WTC11 (cell line): ENCODE measurements around the gene GUF1. TPM values are rescaled to one million over a fixed set of nuclear protein-coding genes. Genes with fewer than 3 reads are reported as not detected.

Experiments
- ATAC-seq: fragments of 200-7000 bp; cut with Tn5 transposase; 2 replicates; pipeline ENCODE4 v1.10.0; 2021; ENCODE audit warnings: mild to moderate bottlenecking, moderate library complexity
- CTCF ChIA-PET: fragments of 300-600 bp; sonication (Branson Sonifier 250); formaldehyde crosslinking; loops from one replicate; lab custom pipeline; 2021; ENCODE audit warnings: antibody characterized with exemption; lab: Charles Lee
- POLR2A ChIA-PET: fragments of 350-600 bp; sonication (Branson Sonifier 250); formaldehyde crosslinking; loops from one replicate; lab custom pipeline; 2021; ENCODE audit warnings: antibody characterized with exemption; lab: Charles Lee
- DNase-seq: peaks from one replicate; pipeline ENCODE4 v3.0.0; 2021; ENCODE audit warnings: low spot score
- H3K27ac Mint-ChIP-seq: 2 replicates; pipeline ENCODE4 v1.8.0; 2021; ENCODE audit warnings: mixed read lengths
- H3K27me3 Mint-ChIP-seq: 2 replicates; pipeline ENCODE4 v1.8.0; 2021; ENCODE audit warnings: low read depth, mild to moderate bottlenecking, moderate library complexity, mixed read lengths
- H3K36me3 Mint-ChIP-seq: 2 replicates; pipeline ENCODE4 v1.8.0; 2021; ENCODE audit warnings: mixed read lengths
- H3K4me1 Mint-ChIP-seq: 2 replicates; pipeline ENCODE4 v1.8.0; 2022; ENCODE audit warnings: mixed read lengths
- H3K4me3 Mint-ChIP-seq: 2 replicates; pipeline ENCODE4 v1.8.0; 2021; ENCODE audit warnings: mild to moderate bottlenecking, moderate library complexity, mixed read lengths
- H3K9me3 Mint-ChIP-seq: 2 replicates; pipeline ENCODE4 v1.8.0; 2021; ENCODE audit warnings: mixed read lengths
- EMX1 ChIP-seq: fragments of 250-450 bp; sonication (Bioruptor Pico); IDR thresholded peaks from 2 replicates; pipeline ENCODE4 v1.8.0; 2021; ENCODE audit warnings: mild to moderate bottlenecking
- ETV6 ChIP-seq: sonication (generic); formaldehyde crosslinking; IDR thresholded peaks from 2 replicates; pipeline ENCODE4 v1.8.1; 2022; ENCODE audit warnings: mild to moderate bottlenecking, missing genetic modification reagents
- GRHL2 ChIP-seq: fragments of 250-450 bp; sonication (Bioruptor Pico); IDR thresholded peaks from 2 replicates; pipeline ENCODE4 v1.8.0; 2022; ENCODE audit warnings: mild to moderate bottlenecking, moderate library complexity; ENCODE audit not compliant: insufficient replicate concordance, severe bottlenecking
- IRF2 ChIP-seq: sonication (generic); formaldehyde crosslinking; IDR thresholded peaks from 2 replicates; pipeline ENCODE4 v1.8.0; 2022; ENCODE audit warnings: low read depth, missing genetic modification reagents, borderline replicate concordance
- MXD4 ChIP-seq: fragments of 250-450 bp; sonication (Bioruptor Pico); IDR thresholded peaks from 2 replicates; pipeline ENCODE4 v1.8.0; 2021; ENCODE audit warnings: mild to moderate bottlenecking, moderate library complexity, borderline replicate concordance
- OVOL2 ChIP-seq: fragments of 250-450 bp; sonication (Bioruptor Pico); IDR thresholded peaks from 2 replicates; pipeline ENCODE4 v1.9.0; 2021; ENCODE audit warnings: mild to moderate bottlenecking, borderline replicate concordance
- SMAD3 ChIP-seq: sonication (generic); formaldehyde crosslinking; IDR thresholded peaks from 2 replicates; pipeline ENCODE4 v1.8.0; 2022; ENCODE audit warnings: missing genetic modification reagents, mild to moderate bottlenecking, borderline replicate concordance
- TEAD1 ChIP-seq: sonication (generic); formaldehyde crosslinking; IDR thresholded peaks from 2 replicates; pipeline ENCODE4 v1.8.0; 2022; ENCODE audit warnings: mild to moderate bottlenecking, missing genetic modification reagents
- ZNF138 ChIP-seq: sonication (generic); formaldehyde crosslinking; conservative IDR thresholded peaks from 2 replicates; pipeline ENCODE4 v1.8.1; 2022; ENCODE audit warnings: mild to moderate bottlenecking, moderate library complexity, missing genetic modification reagents
- total RNA-seq: library from RNA; stranded (reverse); gene quantifications from 3 replicates; pipeline ENCODE4 v1.2.3, GENCODE V29; 2021
- TF ChIP-seq, protein P1 (sequence below): sonication (generic); formaldehyde crosslinking; IDR thresholded peaks from 2 replicates; pipeline ENCODE4 v1.8.0; 2022; ENCODE audit warnings: mild to moderate bottlenecking, missing genetic modification reagents
- TF ChIP-seq, protein P2 (sequence below): sonication (generic); formaldehyde crosslinking; IDR thresholded peaks from 2 replicates; pipeline ENCODE4 v1.8.0; 2022; ENCODE audit warnings: mild to moderate bottlenecking, missing genetic modification reagents
- TF ChIP-seq, protein P3 (sequence below): sonication (generic); formaldehyde crosslinking; conservative IDR thresholded peaks from 2 replicates; pipeline ENCODE4 v1.8.1; 2022; ENCODE audit warnings: mild to moderate bottlenecking, missing genetic modification reagents
- TF ChIP-seq, protein P4 (sequence below): sonication (generic); formaldehyde crosslinking; IDR thresholded peaks from 2 replicates; pipeline ENCODE4 v1.8.0; 2022; ENCODE audit warnings: missing genetic modification reagents
- TF ChIP-seq, protein P5 (sequence below): sonication (generic); formaldehyde crosslinking; IDR thresholded peaks from 2 replicates; pipeline ENCODE4 v1.8.1; 2022; ENCODE audit warnings: low read depth, mild to moderate bottlenecking, moderate library complexity, missing genetic modification reagents, borderline replicate concordance
- TF ChIP-seq, protein P6 (sequence below): sonication (generic); formaldehyde crosslinking; IDR thresholded peaks from 2 replicates; pipeline ENCODE4 v1.8.1; 2023; ENCODE audit warnings: mild to moderate bottlenecking, missing genetic modification reagents, borderline replicate concordance

The GUF1 gene
- total RNA-seq, 1 experiment from 2014 or later: 37.6 TPM

DNA sequence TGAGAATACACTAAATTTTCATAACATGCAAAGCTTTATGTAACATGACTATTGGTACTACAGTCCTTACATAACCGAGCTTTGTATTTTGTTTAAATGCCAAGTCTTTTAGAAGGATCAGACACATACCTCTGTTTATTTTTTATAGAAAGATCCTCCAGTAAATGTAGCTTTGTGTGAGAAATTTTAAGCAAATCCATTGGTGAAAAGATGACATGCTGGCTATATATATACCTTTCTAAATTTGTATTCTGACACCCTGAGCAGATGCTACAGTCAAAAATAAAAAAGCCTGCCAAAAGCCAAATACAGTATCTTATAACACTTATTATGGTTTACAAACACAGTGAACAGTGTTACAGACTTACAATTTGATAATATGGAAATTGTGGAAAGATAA is 26.8 kb upstream of the GUF1 start, which contains the start of gene YIPF7:
TSS of gene YIPF7 (minus strand) at position 201 of the 400 bp plus-strand sequence. CDS start 1,525 bp downstream, outside the sequence.
- POLR2A ChIA-PET: no interaction called here
- Mint-ChIP-seq H3K36me3 (no peaks in the 10 kb centered on the region), H3K4me1 (no peaks in the 10 kb centered on the region), H3K27me3 (no peaks in the 10 kb centered on the region), H3K4me3 (no peak within 1 kb of the TSS), H3K9me3 (no peaks in the 10 kb centered on the region), H3K27ac (no peak within 1 kb of the TSS)
- DNase-seq (no peak), ATAC-seq (no peak)
- CTCF ChIA-PET: no interaction called here
- TF ChIP-seq MXD4 (CRISPR knock-in tag): no peak
- no peak for TF ChIP-seq EMX1 (CRISPR knock-in tag)
- TF ChIP-seq OVOL2 (CRISPR knock-in tag): no peak
- TF ChIP-seq, protein P1, sequence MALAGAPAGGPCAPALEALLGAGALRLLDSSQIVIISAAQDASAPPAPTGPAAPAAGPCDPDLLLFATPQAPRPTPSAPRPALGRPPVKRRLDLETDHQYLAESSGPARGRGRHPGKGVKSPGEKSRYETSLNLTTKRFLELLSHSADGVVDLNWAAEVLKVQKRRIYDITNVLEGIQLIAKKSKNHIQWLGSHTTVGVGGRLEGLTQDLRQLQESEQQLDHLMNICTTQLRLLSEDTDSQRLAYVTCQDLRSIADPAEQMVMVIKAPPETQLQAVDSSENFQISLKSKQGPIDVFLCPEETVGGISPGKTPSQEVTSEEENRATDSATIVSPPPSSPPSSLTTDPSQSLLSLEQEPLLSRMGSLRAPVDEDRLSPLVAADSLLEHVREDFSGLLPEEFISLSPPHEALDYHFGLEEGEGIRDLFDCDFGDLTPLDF: no peak
- no peak for TF ChIP-seq IRF2 (CRISPR knock-in tag)
- TF ChIP-seq ETV6 (CRISPR knock-in tag): no peak
- TF ChIP-seq, protein P2, sequence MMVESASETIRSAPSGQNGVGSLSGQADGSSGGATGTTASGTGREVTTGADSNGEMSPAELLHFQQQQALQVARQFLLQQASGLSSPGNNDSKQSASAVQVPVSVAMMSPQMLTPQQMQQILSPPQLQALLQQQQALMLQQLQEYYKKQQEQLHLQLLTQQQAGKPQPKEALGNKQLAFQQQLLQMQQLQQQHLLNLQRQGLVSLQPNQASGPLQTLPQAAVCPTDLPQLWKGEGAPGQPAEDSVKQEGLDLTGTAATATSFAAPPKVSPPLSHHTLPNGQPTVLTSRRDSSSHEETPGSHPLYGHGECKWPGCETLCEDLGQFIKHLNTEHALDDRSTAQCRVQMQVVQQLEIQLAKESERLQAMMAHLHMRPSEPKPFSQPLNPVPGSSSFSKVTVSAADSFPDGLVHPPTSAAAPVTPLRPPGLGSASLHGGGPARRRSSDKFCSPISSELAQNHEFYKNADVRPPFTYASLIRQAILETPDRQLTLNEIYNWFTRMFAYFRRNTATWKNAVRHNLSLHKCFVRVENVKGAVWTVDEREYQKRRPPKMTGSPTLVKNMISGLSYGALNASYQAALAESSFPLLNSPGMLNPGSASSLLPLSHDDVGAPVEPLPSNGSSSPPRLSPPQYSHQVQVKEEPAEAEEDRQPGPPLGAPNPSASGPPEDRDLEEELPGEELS (CRISPR knock-in tag): no peak
- TF ChIP-seq, protein P3, sequence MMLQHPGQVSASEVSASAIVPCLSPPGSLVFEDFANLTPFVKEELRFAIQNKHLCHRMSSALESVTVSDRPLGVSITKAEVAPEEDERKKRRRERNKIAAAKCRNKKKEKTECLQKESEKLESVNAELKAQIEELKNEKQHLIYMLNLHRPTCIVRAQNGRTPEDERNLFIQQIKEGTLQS: no peak
- no peak for TF ChIP-seq GRHL2 (CRISPR knock-in tag)
- TF ChIP-seq ZNF138 (CRISPR knock-in tag): no peak

DNA sequence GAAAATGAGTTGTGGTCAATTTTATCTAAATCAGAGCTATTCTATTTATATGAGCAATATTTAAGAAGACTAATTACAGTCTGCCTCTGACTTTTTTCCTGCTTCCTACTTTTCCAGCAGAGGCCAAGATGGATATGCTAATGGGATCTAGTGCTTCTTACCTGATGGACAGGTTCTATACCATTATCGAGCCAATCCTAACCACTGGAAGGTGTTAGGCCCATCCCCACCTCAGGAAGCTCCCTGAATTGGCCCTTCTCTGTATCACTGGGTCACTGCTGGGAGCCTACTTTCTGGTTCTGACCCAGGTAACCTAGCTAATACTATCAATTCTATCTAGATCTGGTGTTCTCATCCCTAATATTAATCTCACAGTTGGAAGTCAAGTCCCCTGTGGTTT is 26.2 kb upstream of the GUF1 start:
- peak; percentile 87 for ATAC-seq
- no peaks in the 10 kb centered on the region for H3K36me3 Mint-ChIP-seq
- no peak overlapping the region for H3K27ac Mint-ChIP-seq
- DNase-seq: no peak
- ChIA-PET POLR2A (no interaction called here), CTCF (no interaction called here)
- no peak overlapping the region for H3K4me3 Mint-ChIP-seq
- H3K4me1 Mint-ChIP-seq: no peaks in the 10 kb centered on the region
- TF ChIP-seq, protein P4, sequence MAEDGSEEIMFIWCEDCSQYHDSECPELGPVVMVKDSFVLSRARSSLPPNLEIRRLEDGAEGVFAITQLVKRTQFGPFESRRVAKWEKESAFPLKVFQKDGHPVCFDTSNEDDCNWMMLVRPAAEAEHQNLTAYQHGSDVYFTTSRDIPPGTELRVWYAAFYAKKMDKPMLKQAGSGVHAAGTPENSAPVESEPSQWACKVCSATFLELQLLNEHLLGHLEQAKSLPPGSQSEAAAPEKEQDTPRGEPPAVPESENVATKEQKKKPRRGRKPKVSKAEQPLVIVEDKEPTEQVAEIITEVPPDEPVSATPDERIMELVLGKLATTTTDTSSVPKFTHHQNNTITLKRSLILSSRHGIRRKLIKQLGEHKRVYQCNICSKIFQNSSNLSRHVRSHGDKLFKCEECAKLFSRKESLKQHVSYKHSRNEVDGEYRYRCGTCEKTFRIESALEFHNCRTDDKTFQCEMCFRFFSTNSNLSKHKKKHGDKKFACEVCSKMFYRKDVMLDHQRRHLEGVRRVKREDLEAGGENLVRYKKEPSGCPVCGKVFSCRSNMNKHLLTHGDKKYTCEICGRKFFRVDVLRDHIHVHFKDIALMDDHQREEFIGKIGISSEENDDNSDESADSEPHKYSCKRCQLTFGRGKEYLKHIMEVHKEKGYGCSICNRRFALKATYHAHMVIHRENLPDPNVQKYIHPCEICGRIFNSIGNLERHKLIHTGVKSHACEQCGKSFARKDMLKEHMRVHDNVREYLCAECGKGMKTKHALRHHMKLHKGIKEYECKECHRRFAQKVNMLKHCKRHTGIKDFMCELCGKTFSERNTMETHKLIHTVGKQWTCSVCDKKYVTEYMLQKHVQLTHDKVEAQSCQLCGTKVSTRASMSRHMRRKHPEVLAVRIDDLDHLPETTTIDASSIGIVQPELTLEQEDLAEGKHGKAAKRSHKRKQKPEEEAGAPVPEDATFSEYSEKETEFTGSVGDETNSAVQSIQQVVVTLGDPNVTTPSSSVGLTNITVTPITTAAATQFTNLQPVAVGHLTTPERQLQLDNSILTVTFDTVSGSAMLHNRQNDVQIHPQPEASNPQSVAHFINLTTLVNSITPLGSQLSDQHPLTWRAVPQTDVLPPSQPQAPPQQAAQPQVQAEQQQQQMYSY (CRISPR knock-in tag): no peak
- TF ChIP-seq TEAD1 (no peak), OVOL2 (CRISPR knock-in tag) (no peak), SMAD3 (CRISPR knock-in tag) (no peak)
- TF ChIP-seq, protein P5, sequence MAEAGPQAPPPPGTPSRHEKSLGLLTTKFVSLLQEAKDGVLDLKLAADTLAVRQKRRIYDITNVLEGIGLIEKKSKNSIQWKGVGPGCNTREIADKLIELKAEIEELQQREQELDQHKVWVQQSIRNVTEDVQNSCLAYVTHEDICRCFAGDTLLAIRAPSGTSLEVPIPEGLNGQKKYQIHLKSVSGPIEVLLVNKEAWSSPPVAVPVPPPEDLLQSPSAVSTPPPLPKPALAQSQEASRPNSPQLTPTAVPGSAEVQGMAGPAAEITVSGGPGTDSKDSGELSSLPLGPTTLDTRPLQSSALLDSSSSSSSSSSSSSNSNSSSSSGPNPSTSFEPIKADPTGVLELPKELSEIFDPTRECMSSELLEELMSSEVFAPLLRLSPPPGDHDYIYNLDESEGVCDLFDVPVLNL (CRISPR knock-in tag): no peak
- H3K9me3 Mint-ChIP-seq: no peaks in the 10 kb centered on the region
- no peaks in the 10 kb centered on the region for H3K27me3 Mint-ChIP-seq

DNA sequence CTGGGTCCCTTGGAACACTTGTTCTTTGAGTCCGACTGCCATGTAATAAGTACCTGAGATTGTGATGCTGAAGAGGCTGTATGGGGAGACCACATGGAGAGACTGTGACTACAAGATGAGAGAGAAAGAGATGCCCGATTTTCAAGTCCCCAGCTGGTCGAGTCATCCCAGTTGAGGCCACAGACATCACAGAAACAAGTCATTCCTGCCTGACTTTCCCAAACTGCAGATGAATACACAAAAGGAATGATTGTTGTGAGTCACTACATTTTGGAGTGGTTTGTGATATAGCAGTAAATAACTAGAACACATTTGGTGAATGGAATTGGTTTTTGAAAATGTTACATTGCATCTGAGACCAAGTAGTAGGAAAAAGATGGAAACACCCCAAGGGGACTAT is 17.8 kb upstream of the GUF1 start:
- ChIA-PET POLR2A (no interaction called here), CTCF (no interaction called here)
- no peak for ATAC-seq

More for the DNA sequence above, 17.8 kb upstream of the GUF1 start:
- TF ChIP-seq, protein P6, sequence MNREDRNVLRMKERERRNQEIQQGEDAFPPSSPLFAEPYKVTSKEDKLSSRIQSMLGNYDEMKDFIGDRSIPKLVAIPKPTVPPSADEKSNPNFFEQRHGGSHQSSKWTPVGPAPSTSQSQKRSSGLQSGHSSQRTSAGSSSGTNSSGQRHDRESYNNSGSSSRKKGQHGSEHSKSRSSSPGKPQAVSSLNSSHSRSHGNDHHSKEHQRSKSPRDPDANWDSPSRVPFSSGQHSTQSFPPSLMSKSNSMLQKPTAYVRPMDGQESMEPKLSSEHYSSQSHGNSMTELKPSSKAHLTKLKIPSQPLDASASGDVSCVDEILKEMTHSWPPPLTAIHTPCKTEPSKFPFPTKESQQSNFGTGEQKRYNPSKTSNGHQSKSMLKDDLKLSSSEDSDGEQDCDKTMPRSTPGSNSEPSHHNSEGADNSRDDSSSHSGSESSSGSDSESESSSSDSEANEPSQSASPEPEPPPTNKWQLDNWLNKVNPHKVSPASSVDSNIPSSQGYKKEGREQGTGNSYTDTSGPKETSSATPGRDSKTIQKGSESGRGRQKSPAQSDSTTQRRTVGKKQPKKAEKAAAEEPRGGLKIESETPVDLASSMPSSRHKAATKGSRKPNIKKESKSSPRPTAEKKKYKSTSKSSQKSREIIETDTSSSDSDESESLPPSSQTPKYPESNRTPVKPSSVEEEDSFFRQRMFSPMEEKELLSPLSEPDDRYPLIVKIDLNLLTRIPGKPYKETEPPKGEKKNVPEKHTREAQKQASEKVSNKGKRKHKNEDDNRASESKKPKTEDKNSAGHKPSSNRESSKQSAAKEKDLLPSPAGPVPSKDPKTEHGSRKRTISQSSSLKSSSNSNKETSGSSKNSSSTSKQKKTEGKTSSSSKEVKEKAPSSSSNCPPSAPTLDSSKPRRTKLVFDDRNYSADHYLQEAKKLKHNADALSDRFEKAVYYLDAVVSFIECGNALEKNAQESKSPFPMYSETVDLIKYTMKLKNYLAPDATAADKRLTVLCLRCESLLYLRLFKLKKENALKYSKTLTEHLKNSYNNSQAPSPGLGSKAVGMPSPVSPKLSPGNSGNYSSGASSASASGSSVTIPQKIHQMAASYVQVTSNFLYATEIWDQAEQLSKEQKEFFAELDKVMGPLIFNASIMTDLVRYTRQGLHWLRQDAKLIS (CRISPR knock-in tag): no peak
- no peak overlapping the region for H3K27ac Mint-ChIP-seq
- H3K9me3 Mint-ChIP-seq: no peaks in the 10 kb centered on the region
- no peaks in the 10 kb centered on the region for H3K36me3 Mint-ChIP-seq
- no peaks in the 10 kb centered on the region for H3K27me3 Mint-ChIP-seq
- DNase-seq: no peak
- H3K4me1 Mint-ChIP-seq: peaks cover 11% of the 10 kb centered on the region
- no peak overlapping the region for H3K4me3 Mint-ChIP-seq
